GM12801 (cell line): ENCODE data around the gene SLC6A9.

Experiments
- TF ChIP-seq, protein P1 (sequence below): IDR thresholded peaks from one replicate; pipeline ENCODE4 v1.5.1; 2011; ENCODE audit warnings: control low read depth; ENCODE audit not compliant: insufficient read length; ENCODE audit errors: extremely low read depth

Gene SLC6A9

DNA sequence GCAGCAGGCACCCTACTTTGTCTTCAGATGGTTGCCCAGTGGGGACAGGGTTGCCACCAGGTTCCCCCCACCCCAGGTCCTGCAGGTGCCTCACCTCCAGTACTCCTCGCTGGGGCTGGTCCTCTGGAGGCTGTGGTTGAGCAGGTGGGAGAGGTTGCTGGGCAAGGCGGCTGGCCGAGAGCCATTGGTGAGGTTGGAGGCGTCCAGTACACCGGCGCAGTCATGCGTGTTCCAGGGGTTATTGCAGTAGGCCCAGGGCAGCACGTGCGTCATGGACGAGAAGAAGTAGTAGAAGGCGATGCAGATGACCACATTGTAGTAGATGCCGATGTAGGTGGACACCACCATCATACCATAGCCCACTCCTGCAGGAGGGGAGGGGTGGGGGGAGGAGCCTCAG lies 23.0 kb downstream of the SLC6A9 start:
- TF ChIP-seq, protein P1, sequence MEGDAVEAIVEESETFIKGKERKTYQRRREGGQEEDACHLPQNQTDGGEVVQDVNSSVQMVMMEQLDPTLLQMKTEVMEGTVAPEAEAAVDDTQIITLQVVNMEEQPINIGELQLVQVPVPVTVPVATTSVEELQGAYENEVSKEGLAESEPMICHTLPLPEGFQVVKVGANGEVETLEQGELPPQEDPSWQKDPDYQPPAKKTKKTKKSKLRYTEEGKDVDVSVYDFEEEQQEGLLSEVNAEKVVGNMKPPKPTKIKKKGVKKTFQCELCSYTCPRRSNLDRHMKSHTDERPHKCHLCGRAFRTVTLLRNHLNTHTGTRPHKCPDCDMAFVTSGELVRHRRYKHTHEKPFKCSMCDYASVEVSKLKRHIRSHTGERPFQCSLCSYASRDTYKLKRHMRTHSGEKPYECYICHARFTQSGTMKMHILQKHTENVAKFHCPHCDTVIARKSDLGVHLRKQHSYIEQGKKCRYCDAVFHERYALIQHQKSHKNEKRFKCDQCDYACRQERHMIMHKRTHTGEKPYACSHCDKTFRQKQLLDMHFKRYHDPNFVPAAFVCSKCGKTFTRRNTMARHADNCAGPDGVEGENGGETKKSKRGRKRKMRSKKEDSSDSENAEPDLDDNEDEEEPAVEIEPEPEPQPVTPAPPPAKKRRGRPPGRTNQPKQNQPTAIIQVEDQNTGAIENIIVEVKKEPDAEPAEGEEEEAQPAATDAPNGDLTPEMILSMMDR, result no peak

DNA sequence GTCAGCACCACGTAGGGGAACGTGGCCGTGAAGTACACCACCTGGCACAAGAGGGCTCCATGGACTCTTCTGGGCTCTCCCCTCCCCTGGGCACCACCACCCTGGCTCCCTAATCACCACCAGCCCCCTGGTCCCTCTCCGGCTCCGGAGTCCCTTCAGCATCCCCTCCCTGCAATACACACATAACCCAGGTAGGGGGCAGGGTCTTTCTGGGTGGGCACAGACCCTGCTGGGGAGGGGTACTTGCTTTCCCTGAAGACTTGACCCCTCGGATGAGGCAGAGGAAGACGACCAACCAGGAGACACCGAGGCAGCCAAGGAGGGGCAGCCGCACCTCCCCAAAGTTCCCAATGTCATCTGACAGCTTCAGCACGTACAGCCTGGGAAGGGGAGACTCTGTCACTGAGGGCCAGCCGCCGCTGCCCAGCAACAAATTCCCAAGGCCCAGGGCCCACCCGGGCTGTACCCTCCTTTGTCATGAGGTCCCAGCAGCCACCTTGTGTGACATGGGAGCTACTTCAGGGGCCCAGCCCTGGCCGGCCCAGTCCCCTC lies 28.6 kb downstream of the SLC6A9 start:
- TF ChIP-seq, protein P1, result no peak

DNA sequence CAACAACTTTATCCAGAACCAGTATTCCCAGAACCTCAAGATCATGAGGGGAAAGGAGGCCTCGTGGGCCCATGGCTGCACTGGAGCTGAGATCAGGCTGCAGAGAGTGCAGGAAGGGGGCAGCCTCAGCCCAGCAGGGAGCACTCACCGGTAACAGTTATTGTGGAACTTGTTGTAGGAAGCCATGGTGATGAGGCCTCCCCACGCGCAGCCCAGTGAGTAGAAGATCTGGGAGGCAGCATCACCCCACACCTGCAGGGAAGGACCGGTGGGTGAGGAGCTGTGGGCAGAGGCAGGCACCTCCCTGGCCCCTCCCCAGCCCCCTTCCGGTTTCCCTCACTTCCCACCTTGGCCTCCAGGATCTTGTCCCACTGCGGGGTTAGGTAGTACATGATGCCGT lies 29.1 kb downstream of the SLC6A9 start:
- TF ChIP-seq, protein P1, result no peak

DNA sequence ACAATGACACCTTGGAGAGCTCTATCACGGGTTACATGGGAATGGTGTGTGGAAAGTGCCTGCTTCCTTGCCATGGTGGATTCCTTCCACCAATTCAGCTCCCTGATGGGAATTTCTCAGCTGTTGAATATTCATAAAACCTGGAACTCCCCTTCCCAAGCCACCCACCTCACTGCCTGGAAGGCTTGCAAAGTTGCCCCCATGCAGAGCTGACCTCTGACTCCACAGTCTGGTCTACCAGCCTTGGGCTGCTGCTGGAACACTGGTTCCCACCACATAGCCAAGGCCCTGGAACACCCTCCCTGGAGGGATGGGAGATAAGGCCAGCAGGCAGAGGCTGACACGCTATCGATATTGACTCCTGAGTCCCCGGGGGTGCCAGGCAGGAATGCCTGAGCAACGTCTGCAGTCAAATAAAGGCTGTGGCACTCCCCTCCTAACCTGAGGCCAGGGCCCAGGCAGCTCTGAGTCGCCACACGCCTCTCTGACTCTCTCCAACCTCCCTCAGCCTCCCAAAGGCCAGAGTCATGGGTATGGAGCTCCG lies 31.1 kb downstream of the SLC6A9 start:
- TF ChIP-seq, protein P1, result no peak

DNA sequence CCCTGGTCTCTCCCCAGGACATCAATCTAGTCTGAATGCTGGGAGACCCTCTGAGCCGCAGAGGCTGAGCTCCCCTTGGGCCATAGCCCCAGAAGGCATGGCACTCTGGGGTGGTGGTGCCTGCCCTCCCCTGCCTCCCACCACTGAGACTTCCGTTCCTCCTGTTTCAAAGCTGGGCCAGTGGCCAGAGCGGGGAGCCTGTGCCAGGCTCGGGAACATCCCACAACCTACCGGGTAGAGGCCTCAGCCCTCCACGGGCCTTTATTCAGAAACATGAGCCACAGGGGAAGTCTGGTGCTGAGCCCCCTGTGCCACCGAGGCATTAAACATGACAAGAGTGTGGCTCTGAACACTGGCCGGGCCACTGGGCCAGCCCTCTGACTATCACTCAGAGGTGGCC lies 31.8 kb downstream of the SLC6A9 start:
- TF ChIP-seq, protein P1, result no peak

DNA sequence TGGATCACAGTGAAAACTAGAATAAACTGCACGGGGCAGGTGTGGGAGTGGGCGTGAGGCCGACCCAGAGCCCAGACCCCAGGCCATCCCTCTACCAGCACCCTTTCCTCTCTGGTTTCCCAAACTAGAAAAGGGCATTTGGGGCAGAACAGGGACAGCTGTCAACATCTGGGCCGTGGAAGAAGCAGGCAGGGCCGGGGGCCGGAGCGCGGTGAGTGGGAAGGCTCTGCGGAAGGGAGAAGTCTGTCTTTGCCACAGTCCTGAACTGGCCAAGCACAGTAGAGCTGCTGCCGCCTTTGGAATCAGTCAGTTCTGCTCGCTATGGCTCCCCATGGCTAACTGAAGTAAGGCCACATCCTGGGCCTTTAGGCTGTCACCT lies 33.3 kb downstream of the SLC6A9 start:
- TF ChIP-seq, protein P1, result no peak

DNA sequence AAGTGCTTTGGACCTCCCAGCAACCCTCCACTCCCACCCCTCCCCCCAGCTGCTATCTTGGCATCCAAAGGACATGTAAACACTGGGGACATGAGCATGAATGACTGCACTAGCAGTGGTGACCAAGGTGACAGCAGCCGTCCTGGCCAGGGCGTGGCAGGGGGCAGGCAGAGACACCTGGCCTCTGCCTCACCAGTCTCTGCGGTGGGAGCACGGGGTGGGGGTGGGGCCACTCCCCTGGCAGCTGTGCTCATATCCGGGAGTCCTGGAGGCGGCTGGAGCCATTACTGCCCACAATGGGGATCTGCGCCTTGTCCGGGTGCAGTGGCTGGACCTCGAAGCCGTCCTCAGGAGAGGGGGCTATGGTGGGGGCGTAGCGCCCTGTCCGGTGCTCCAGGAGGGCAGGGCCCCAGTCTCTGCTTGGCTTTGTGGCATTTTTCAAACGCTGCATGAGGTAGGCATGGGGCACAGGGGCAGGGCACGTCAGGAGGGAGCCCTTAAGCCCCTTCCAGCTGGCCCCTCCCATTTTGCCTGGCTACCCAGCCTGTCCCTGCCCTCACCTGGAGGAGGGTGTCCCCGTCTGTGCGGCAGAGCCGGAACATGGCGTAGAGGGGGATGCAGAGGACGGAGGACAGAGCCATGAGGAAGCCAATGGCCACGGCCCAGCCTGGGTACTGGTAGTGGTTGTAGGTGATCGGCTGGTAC lies 33.8 kb downstream of the SLC6A9 start:
- TF ChIP-seq, protein P1, result no peak
